SK-N-SH treated with all-trans-retinoic acid at 6 μM for 48 hours (cell line): ENCODE results near the gene FAM53A.

Source experiments
- ATAC-seq: fragments of 200-7000 bp; cut with Tn5 transposase; 3 replicates; pipeline ENCODE4 v1.9.1; 2020; ENCODE audit warnings: mild to moderate bottlenecking, moderate library complexity
- ARNTL ChIP-seq: fragments of 450-650 bp; formaldehyde crosslinking; IDR thresholded peaks from 2 replicates; pipeline ENCODE4 v1.5.0; 2020; ENCODE audit warnings: low read depth, mild to moderate bottlenecking, moderate library complexity, borderline replicate concordance
- CREB5 ChIP-seq: fragments of 250-450 bp; sonication (Bioruptor Pico); IDR thresholded peaks from 2 replicates; pipeline ENCODE4 v1.5.1; 2020; ENCODE audit warnings: low read depth, mild to moderate bottlenecking, moderate library complexity
- CSDC2 ChIP-seq: fragments of 250-450 bp; sonication (Bioruptor Pico); IDR thresholded peaks from 2 replicates; pipeline ENCODE4 v1.5.0; 2020; ENCODE audit warnings: mild to moderate bottlenecking, moderate library complexity
- GLIS3 ChIP-seq: fragments of 250-450 bp; sonication (Bioruptor Pico); IDR thresholded peaks from 2 replicates; pipeline ENCODE4 v1.5.0; 2020; ENCODE audit warnings: mild to moderate bottlenecking, moderate library complexity
- ISL1 ChIP-seq: fragments of 250-450 bp; sonication (Bioruptor Pico); IDR thresholded peaks from 2 replicates; pipeline ENCODE4 v2.1.2; 2022; ENCODE audit warnings: mild to moderate bottlenecking, moderate library complexity
- PATZ1 ChIP-seq: fragments of 250-450 bp; sonication (Bioruptor Pico); IDR thresholded peaks from 2 replicates; pipeline ENCODE4 v1.8.0; 2020; ENCODE audit warnings: mild to moderate bottlenecking, moderate library complexity, borderline replicate concordance
- POU6F1 ChIP-seq: fragments of 250-450 bp; sonication (Bioruptor Pico); IDR thresholded peaks from 2 replicates; pipeline ENCODE4 v1.8.0; 2021; ENCODE audit warnings: low read depth, mild to moderate bottlenecking, moderate library complexity, borderline replicate concordance
- SNAI2 ChIP-seq: fragments of 250-450 bp; sonication (Bioruptor Pico); IDR thresholded peaks from 2 replicates; pipeline ENCODE4 v1.5.0; 2020; ENCODE audit warnings: mild to moderate bottlenecking, moderate library complexity
- TCF4 ChIP-seq: fragments of 250-450 bp; sonication (Bioruptor Pico); IDR thresholded peaks from 2 replicates; pipeline ENCODE4 v1.8.0; 2021; ENCODE audit warnings: mild to moderate bottlenecking, moderate library complexity, borderline replicate concordance
- TOX ChIP-seq: fragments of 250-450 bp; sonication (Bioruptor Pico); IDR thresholded peaks from 2 replicates; pipeline ENCODE4 v1.8.0; 2021; ENCODE audit warnings: mild to moderate bottlenecking, moderate library complexity, borderline replicate concordance
- TSHZ2 ChIP-seq: fragments of 250-450 bp; sonication (Bioruptor Pico); IDR thresholded peaks from 2 replicates; pipeline ENCODE4 v1.5.0; 2020; ENCODE audit warnings: mild to moderate bottlenecking, moderate library complexity
- ZC3H10 ChIP-seq: fragments of 250-450 bp; sonication (Bioruptor Pico); IDR thresholded peaks from 2 replicates; pipeline ENCODE4 v1.5.1; 2021; ENCODE audit warnings: mild to moderate bottlenecking, moderate library complexity
- ZNF565 ChIP-seq: fragments of 450-650 bp; formaldehyde crosslinking; conservative IDR thresholded peaks from 2 replicates; pipeline ENCODE4 v1.5.0; 2020; ENCODE audit warnings: low read depth, mild to moderate bottlenecking, moderate library complexity
- ZNF70 ChIP-seq: fragments of 450-650 bp; formaldehyde crosslinking; IDR thresholded peaks from 2 replicates; pipeline ENCODE4 v1.5.0; 2020; ENCODE audit warnings: mild to moderate bottlenecking, moderate library complexity
- ZNF8 ChIP-seq: fragments of 450-650 bp; formaldehyde crosslinking; IDR thresholded peaks from 2 replicates; pipeline ENCODE4 v1.5.0; 2020; ENCODE audit warnings: mild to moderate bottlenecking, moderate library complexity

FAM53A gene

GRCh38 chr4:1725521-1725920 is 41.4 kb upstream of the FAM53A start (continued):
- TF ChIP-seq ZNF8 (CRISPR knock-in tag): no peak
- TF ChIP-seq, all 23 proteins: peak for 0

- TF ChIP-seq ZC3H10 (no peak), ZNF70 (CRISPR knock-in tag) (no peak), PATZ1 (CRISPR knock-in tag) (no peak)
- no peak for ATAC-seq
Measured at GRCh38 chr4:1723131-1723801, 39.2 kb upstream of the FAM53A start.

GRCh38 chr4:1722551-1723118 is 38.5 kb upstream of the FAM53A start:
- no peak for ATAC-seq
- TF ChIP-seq TSHZ2 (CRISPR knock-in tag): no peak
- no peak for TF ChIP-seq TOX (CRISPR knock-in tag)
- no peak for TF ChIP-seq GLIS3 (CRISPR knock-in tag)
- TF ChIP-seq ZNF70 (CRISPR knock-in tag): no peak
- TF ChIP-seq ISL1: no peak
- TF ChIP-seq SNAI2 (CRISPR knock-in tag): no peak
- TF ChIP-seq CREB5 (CRISPR knock-in tag): no peak
- no peak for TF ChIP-seq TCF4 (CRISPR knock-in tag)
- no peak for TF ChIP-seq ZNF565 (CRISPR knock-in tag)
- no peak for TF ChIP-seq ZC3H10
- TF ChIP-seq PATZ1 (CRISPR knock-in tag): no peak
- no peak for TF ChIP-seq CSDC2 (CRISPR knock-in tag)
- no peak for TF ChIP-seq POU6F1 (CRISPR knock-in tag)
- TF ChIP-seq ARNTL: no peak
- TF ChIP-seq, all 23 proteins: peak for 0

- ATAC-seq: no peak; the same call in 1 of the 3 replicates
- TF ChIP-seq GLIS3 (CRISPR knock-in tag) (no peak), TSHZ2 (CRISPR knock-in tag) (no peak)
Measured at GRCh38 chr4:1721666-1722550, 37.8 kb upstream of the FAM53A start.
